ENCODE results near the gene TNNC2. TPM values are rescaled to one million over a fixed set of nuclear protein-coding genes. Genes with fewer than 3 reads are reported as not detected.
"Not testable (repeated sequence)": the region's sequence is repeated elsewhere in the genome, so short reads cannot be mapped to it uniquely, and the experiment has no call there.

TNNC2 gene
- 0.43 TPM for total RNA-seq
- long read RNA-seq, result 0 reads

DNA sequence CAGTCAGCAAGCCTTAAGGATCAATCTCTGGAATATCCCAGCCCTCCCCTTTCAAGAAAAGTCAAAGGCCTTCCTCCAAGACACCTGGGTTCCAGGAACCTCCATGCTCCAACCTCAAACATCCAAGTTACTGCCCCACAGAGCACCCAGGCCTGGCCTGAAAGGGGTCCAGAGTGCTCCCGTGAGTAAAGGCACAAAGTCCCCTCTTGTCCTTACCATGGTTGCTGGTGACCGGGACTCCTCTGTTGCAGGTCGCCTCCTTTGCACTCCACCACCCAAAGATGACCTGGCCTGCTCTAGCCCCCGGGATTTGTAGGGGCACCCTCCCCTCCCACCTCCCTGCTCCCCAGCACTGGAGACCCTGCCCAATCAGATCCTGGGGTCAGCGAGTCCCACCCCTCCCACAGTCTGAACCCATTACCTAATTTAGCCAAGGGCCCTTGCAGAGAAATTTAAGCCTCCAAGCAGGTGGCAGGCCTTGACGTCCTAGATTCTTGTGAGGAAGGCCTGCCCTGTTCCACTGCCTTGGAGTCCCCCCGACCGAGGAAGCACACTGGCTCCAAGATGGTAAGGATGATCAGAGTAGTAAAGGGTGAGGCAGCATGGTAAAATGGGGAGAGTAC lies at the start of gene TNNC2:
TNNC2 (minus strand) TSS at position 283 of the 623 bp plus-strand sequence; CDS start at position 219, 64 bp downstream.
- intact Hi-C loops (cut with DNase I), result no loop called here
- ATAC-seq (ENCODE audit: poor library complexity) (no peak), DNase-seq (no peak)

- intact Hi-C loops (cut with DNase I), result no loop called here
- DNase-seq, result no peak
- ATAC-seq (ENCODE audit: poor library complexity), result no peak
Measured at GRCh38 chr20:45874576-45874975, 47.5 kb upstream of the TNNC2 start.

- intact Hi-C loops (cut with DNase I); ATAC-seq (ENCODE audit: poor library complexity); DNase-seq: not testable (repeated sequence)
Measured at GRCh38 chr20:45874104-45874481, 47.0 kb upstream of the TNNC2 start.

DNA sequence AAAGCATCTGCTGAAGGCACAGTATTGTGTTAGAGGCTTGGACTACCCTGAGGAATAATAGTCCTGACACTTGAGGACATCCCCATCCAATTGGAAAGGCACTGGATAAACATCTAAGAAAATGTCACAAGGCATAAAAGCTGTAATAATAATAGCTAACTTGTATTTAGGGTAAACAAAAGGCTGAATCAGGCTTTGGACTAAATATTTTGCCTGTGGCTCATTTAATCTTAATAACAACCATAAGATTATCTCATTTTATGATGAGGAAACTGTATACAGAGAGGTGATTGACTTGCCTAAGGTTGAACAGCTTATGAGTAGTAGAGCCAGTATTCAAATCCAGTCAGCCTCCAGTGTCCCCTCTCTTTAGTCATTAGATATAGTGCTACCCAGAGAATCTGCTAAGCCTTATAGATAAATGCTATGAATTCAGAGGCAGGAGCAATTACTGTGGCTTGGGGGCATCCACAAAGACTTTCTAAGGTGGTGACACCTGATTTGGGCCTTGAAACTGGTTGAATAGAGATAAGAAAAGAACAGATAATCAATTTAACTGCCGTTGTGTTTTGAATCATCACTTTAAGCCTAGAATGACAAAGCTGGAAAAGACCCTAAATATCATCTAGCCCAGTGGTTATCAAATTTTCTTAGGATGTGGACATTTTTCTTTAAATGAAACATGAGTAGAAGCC lies 46.4 kb upstream of the TNNC2 start:
- intact Hi-C loops (cut with DNase I), result no loop called here
- no peak for ATAC-seq (ENCODE audit: poor library complexity)

DNA sequence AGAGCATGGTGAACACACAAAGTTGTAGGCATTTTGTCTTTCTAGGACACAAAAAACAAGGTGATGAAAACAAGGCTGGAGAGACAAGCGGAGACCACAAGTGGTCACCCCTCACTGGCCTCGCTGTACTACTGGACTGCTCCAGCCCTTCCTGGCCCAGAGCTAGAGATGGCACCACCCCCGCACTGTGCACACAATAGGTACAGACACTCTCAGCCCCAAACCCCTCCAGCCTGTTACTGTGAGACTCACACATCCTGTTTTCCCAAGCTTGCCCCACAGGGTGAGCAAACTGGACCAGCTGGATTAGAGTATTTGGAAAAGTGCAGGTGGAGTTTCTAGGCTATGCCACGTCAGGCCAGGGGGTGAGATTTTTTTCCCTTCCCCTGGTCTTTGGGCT lies 45.5 kb upstream of the TNNC2 start:
- DNase-seq (no peak), ATAC-seq (ENCODE audit: poor library complexity) (no peak)
- intact Hi-C loops (cut with DNase I), result no loop called here

More for the DNA sequence above, 46.4 kb upstream of the TNNC2 start:
- no peak for DNase-seq

GRCh38 chr20:45867819-45868176 lies 40.7 kb upstream of the TNNC2 start:
- intact Hi-C loops (cut with DNase I), result no loop called here
- DNase-seq (no peak), ATAC-seq (ENCODE audit: poor library complexity) (no peak)

DNA sequence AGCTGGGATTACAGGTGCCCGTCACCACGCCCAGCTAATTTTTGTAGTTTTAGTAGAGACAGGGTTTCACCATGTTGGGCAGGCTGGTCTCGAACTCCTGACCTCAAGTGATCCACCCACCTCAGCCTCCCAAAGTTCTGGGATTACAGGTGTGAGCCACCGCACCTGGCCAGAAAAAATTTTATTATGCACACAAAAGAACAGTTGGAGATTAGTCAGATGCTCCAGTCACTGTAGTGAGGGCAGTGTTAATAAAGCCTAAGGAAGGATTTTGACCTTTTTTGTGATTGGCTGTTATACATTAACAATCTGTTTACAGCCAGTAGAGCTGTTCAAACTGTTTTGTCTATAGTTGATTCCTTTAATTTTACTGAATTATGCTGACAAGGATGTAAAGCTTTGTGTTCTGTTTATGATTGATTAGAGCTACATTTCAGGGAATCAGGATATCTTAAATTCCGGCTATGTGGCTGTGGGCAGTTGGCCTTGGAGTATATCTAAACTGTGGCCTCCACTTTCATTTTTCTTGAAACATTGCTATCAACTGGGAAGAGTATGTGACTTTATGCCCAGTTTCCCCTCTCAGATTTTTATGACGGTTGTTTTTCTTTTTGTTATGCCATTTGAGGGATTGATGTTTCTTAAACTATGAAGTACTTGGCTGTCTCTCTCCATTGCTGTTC lies 40.2 kb upstream of the TNNC2 start:
- intact Hi-C loops (cut with DNase I), result no loop called here
- DNase-seq (no peak), ATAC-seq (ENCODE audit: poor library complexity) (no peak)

GRCh38 chr20:45866454-45866853 lies 39.3 kb upstream of the TNNC2 start:
- intact Hi-C loops (cut with DNase I), result no loop called here
- ATAC-seq (ENCODE audit: poor library complexity), result no peak
- no peak for DNase-seq

DNA sequence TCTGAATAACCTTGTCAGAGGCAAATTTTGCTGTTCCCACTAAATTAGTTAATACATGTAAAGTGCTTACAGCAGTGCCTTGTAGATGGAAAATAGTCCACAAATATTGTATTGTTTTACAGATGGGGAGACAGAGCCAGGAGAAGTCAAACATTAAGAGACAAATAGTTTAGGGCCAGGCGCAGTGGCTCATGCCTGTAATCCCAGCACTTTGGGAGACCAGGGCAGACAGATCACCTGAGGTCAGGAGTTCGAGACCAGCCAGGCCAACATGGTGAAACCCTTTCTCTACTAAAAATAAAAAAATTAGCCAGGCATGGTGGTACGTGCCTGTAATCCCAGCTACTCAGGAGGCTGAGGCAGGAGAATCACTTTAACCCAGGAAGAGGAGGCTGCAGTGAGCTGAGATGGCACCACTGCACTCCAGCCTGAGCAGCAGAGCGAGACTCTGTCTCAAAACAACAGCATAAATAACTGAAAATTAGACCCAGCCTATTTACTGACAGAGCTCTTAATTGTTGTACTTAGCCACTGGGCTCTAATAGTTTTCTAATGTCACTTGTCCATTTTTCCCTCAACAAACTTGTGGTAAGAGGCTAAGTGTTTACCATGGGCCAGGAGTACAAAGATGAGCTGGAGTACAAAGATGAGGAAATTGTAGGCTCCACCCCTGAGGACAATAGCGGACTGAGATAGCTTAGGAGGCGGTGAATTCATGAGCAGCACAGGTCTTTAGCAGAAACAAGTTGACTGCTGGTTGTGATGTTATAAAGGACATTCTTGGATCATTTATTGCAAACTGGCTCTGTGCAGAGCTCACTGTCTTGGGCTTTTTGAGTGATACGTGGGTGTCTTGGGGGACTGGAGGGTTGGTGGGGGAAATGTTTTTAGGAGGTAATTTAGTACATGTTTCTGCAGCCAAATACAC lies 36.7 kb upstream of the TNNC2 start:
- DNase-seq (no peak), ATAC-seq (ENCODE audit: poor library complexity) (no peak)
- intact Hi-C loops (cut with DNase I), result no loop called here

- DNase-seq (no peak), ATAC-seq (ENCODE audit: poor library complexity) (no peak)
- intact Hi-C loops (cut with DNase I), result no loop called here
Measured at GRCh38 chr20:45861221-45862075, 34.3 kb upstream of the TNNC2 start.

DNA sequence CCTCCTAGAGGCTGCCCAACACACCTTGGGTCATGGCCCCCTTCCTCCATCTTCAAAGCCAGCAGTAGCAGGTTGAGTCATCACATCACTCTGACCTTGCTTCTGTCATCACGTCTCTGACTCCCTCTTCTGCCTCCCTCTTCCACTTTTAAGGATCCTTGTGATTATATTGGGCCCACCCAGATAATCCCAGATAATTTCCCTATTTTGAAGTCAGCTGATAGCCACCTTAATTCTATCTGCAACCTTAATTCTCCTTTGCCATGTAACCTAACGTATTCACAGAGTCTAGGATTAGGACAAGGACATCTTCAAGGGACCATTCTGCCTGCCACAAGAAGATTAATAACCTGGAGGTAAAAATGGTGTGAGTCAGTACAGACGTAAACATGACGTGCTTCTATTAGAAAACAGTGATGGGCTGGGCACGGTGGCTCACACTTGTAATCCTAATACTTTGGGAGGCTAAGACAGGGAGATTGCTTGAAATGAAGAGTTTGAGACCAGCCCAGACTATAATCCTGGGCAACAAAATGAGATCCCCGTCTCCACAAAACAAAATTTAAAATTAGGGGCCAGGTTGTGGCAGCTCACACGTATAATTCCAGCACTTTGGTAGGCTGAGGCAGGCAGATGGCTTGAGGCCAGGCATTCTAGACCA lies 33.6 kb upstream of the TNNC2 start:
- no peak for ATAC-seq (ENCODE audit: poor library complexity)

DNA sequence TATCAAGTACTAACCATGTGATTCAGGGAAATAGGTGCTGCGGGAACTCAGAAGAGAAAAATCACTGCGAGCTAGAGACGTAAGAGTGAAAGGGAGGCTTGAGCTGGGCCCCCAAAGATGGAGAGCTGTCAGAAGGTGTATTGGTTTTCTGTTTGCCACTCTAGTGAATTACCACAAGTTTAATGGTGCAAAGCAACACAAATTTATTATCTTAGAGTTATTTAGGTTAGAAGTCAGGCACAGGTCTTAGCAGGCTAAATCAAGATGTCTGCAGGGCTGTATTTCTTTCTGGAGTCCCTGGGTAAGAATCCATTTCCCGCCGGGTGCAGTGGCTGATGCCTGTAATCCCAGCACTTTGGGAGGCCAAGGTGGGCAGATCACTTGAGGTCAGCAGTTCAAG lies 32.8 kb upstream of the TNNC2 start:
- DNase-seq (no peak), ATAC-seq (ENCODE audit: poor library complexity) (no peak)
- intact Hi-C loops (cut with DNase I), result no loop called here

More for the DNA sequence above, 33.6 kb upstream of the TNNC2 start:
- DNase-seq, result no peak
- intact Hi-C loops (cut with DNase I), result no loop called here

DNA sequence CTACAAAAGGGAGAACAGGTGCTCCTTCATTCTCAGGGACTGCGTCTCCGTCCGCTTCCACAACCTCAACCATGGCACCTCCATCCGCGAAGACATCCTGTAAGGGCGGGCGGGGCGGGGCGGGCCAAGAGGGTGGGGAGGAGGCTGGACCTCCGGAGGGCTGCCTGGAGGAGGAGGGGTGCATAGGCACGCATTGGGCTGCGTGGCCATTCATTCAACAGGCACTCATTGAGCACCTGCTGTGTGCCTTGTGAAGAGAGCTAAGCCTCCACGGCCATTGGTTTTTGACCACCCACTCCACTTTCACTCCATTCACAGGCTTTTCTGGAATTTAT lies 30.7 kb upstream of the TNNC2 start:
- DNase-seq (no peak), ATAC-seq (ENCODE audit: poor library complexity) (no peak)
- intact Hi-C loops (cut with DNase I), result no loop called here

- intact Hi-C loops (cut with DNase I), result no loop called here
- peak; percentile 99 for ATAC-seq (ENCODE audit: poor library complexity)
Measured at GRCh38 chr20:45857114-45857881, 30.2 kb upstream of the TNNC2 start, which contains the start of the genes ACOT8 and ZSWIM3. TSS of gene ACOT8 (minus strand) at chr20:45857392. CDS start at chr20:45857315, 77 bp downstream. TSS of gene ZSWIM3 (plus strand) at chr20:45857614. CDS start at chr20:45857826, 212 bp downstream.

GRCh38 chr20:45853484-45853883 lies 26.4 kb upstream of the TNNC2 start:
- DNase-seq, result no peak
- ATAC-seq (ENCODE audit: poor library complexity), result no peak
- intact Hi-C loops (cut with DNase I), result no loop called here

More at GRCh38 chr20:45857114-45857881, 30.2 kb upstream of the TNNC2 start, which contains the start of the genes ACOT8 and ZSWIM3:
- peak; percentile 93 for DNase-seq

- ATAC-seq (ENCODE audit: poor library complexity), result no peak
- intact Hi-C loops (cut with DNase I), result no loop called here
- DNase-seq, result no peak
Measured at GRCh38 chr20:45852326-45852725, 25.2 kb upstream of the TNNC2 start.

DNA sequence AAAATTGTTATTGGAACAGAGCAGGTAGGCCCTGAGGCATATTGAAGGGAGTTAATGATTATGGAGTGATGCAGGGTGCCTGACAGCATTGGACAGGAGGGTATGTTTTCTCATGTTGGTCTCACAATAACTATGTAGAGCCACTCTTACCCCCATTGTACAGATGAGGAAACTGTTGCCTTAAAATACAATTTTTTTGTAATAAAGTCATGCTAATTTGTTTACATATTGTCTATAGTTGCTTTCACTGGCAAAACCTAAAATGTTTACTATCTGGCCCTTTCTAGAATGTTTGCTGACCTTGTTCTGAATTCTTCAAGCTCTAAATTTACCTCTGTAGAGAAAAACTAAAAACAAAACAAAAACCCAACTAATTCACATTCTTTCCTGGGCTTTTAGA lies 24.4 kb upstream of the TNNC2 start:
- intact Hi-C loops (cut with DNase I), result no loop called here
- ATAC-seq (ENCODE audit: poor library complexity), result no peak
- DNase-seq, result no peak

Data from Right ventricle myocardium superior (tissue), 1 donor.